Measurements from ENCODE around the gene ECHDC3. TPM values are rescaled to one million over a fixed set of nuclear protein-coding genes. Genes with fewer than 3 reads are reported as not detected.

The ECHDC3 gene
- total and polyA plus RNA-seq, 2 of the 13 experiments (the other 11 are each of a cell fraction or from before 2014, with no cell fraction given): not detected

DNA sequence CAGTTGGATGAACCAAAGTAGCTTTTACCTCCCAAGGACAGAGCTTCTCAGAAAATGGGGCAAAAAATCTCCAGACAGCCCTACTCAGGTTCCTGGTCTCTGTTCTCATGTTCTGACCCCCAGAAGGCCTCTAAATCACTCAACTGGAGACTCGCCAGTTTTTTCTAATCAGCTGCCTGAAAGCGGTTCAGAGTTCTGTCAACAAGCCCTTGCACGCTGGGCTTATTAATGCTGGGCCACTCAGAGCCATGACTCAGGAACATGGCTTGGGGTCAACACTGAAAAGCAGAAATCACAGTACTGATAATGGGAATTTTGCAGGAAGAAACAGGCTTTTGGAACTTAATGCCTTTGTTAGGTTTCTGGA, 15.3 kb downstream of the ECHDC3 start (continued):
- TF ChIP-seq ZNF264 (CRISPR knock-in tag; IDR thresholded peaks at IDR 0.05): no peak
- no peak for TF ChIP-seq SP1 (IDR thresholded peaks at IDR 0.05)
- TF ChIP-seq SP1 (CRISPR knock-in tag; IDR thresholded peaks at IDR 0.05): no peak
- TF ChIP-seq ZNF780A (CRISPR knock-in tag; IDR thresholded peaks at IDR 0.05): no peak
- TF ChIP-seq NFIB (CRISPR knock-in tag; IDR thresholded peaks at IDR 0.05; ENCODE audit: borderline replicate concordance): no peak
- TF ChIP-seq, protein P1, sequence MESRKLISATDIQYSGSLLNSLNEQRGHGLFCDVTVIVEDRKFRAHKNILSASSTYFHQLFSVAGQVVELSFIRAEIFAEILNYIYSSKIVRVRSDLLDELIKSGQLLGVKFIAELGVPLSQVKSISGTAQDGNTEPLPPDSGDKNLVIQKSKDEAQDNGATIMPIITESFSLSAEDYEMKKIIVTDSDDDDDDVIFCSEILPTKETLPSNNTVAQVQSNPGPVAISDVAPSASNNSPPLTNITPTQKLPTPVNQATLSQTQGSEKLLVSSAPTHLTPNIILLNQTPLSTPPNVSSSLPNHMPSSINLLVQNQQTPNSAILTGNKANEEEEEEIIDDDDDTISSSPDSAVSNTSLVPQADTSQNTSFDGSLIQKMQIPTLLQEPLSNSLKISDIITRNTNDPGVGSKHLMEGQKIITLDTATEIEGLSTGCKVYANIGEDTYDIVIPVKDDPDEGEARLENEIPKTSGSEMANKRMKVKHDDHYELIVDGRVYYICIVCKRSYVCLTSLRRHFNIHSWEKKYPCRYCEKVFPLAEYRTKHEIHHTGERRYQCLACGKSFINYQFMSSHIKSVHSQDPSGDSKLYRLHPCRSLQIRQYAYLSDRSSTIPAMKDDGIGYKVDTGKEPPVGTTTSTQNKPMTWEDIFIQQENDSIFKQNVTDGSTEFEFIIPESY (CRISPR knock-in tag; IDR thresholded peaks at IDR 0.05): no peak; the same call in 1 of the 2 replicates
- TF ChIP-seq ZBTB1 (CRISPR knock-in tag; IDR thresholded peaks at IDR 0.05; ENCODE audit: borderline replicate concordance): no peak
- TF ChIP-seq RFX1 (IDR thresholded peaks at IDR 0.05): no peak
- no peak for TF ChIP-seq NR2C2 (CRISPR knock-in tag; IDR thresholded peaks at IDR 0.05; ENCODE audit: borderline replicate concordance)
- TF ChIP-seq SMC3 (IDR thresholded peaks at IDR 0.05; ENCODE audit: low read length): no peak
- TF ChIP-seq ZFP37 (CRISPR knock-in tag; IDR thresholded peaks at IDR 0.05; ENCODE audit: borderline replicate concordance): no peak
- TF ChIP-seq HNRNPLL (IDR thresholded peaks at IDR 0.05; ENCODE audit: low read depth, low read length, poor library complexity, severe bottlenecking): no peak
- no peak for TF ChIP-seq CHD2 (IDR thresholded peaks at IDR 0.05; ENCODE audit: low read depth, low read length)
- no peak for TF ChIP-seq LCORL (IDR thresholded peaks at IDR 0.05)
- TF ChIP-seq LCORL (CRISPR knock-in tag; IDR thresholded peaks at IDR 0.05): peak; percentile 31; the same call in 1 of the 2 replicates
- TF ChIP-seq ZC3H4 (CRISPR knock-in tag; IDR thresholded peaks at IDR 0.05; ENCODE audit: borderline replicate concordance): no peak
- no peak for TF ChIP-seq ZSCAN22 (CRISPR knock-in tag; IDR thresholded peaks at IDR 0.05)
- TF ChIP-seq ZNF296 (CRISPR knock-in tag; conservative IDR thresholded peaks at IDR 0.05): no peak
- TF ChIP-seq ZBTB7A (CRISPR knock-in tag; IDR thresholded peaks at IDR 0.05): no peak
- peak; percentile 73; the same call in 1 of the 2 replicates for TF ChIP-seq HMG20A (CRISPR knock-in tag; IDR thresholded peaks at IDR 0.05; ENCODE audit: borderline replicate concordance)
- TF ChIP-seq ARNTL (CRISPR knock-in tag; IDR thresholded peaks at IDR 0.05): no peak
- TF ChIP-seq MTA1 (CRISPR knock-in tag; IDR thresholded peaks at IDR 0.05; ENCODE audit: borderline replicate concordance): no peak
- TF ChIP-seq, protein P2, sequence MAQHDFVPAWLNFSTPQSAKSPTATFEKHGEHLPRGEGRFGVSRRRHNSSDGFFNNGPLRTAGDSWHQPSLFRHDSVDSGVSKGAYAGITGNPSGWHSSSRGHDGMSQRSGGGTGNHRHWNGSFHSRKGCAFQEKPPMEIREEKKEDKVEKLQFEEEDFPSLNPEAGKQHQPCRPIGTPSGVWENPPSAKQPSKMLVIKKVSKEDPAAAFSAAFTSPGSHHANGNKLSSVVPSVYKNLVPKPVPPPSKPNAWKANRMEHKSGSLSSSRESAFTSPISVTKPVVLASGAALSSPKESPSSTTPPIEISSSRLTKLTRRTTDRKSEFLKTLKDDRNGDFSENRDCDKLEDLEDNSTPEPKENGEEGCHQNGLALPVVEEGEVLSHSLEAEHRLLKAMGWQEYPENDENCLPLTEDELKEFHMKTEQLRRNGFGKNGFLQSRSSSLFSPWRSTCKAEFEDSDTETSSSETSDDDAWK (CRISPR knock-in tag; IDR thresholded peaks at IDR 0.05): no peak
- TF ChIP-seq NFYC (CRISPR knock-in tag; IDR thresholded peaks at IDR 0.05): no peak
- no peak for TF ChIP-seq SNAI1 (CRISPR knock-in tag; IDR thresholded peaks at IDR 0.05; ENCODE audit: borderline replicate concordance)
- no peak for TF ChIP-seq ESRRA (CRISPR knock-in tag; IDR thresholded peaks at IDR 0.05; ENCODE audit: low read depth)
- TF ChIP-seq, protein P3, sequence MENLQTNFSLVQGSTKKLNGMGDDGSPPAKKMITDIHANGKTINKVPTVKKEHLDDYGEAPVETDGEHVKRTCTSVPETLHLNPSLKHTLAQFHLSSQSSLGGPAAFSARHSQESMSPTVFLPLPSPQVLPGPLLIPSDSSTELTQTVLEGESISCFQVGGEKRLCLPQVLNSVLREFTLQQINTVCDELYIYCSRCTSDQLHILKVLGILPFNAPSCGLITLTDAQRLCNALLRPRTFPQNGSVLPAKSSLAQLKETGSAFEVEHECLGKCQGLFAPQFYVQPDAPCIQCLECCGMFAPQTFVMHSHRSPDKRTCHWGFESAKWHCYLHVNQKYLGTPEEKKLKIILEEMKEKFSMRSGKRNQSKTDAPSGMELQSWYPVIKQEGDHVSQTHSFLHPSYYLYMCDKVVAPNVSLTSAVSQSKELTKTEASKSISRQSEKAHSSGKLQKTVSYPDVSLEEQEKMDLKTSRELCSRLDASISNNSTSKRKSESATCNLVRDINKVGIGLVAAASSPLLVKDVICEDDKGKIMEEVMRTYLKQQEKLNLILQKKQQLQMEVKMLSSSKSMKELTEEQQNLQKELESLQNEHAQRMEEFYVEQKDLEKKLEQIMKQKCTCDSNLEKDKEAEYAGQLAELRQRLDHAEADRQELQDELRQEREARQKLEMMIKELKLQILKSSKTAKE (CRISPR knock-in tag; IDR thresholded peaks at IDR 0.05; ENCODE audit: borderline replicate concordance): no peak
- TF ChIP-seq SRSF1 (optimal IDR thresholded peaks at IDR 0.05; ENCODE audit: low read depth, low read length): no peak
- no peak for TF ChIP-seq KMT2B (CRISPR knock-in tag; IDR thresholded peaks at IDR 0.05)

Data from HepG2 (cell line).